ENCODE results near the gene BCAS1.

The BCAS1 gene

DNA sequence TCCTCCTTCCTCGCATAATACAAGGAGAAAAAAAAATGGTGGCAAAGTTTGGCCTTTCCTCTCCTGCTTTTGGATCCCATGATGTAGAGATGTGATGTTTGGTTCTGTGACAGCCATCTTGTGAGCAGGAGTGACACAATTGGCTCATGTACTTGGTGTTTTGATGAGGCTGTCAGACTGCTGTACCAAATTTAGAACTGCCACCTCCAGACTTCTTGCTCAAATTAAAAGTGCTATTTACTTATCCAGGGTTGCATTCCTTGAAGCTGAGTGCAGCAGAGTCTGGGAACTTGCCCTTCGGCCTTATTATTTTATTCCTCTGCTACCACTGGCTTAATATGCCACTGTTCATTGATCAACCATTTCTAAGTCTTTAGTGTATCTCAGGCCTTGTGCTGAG is 21.9 kb downstream of the BCAS1 start:
- no peaks in the 10 kb centered on the region for H3K4me1 ChIP-seq (ENCODE audit: insufficient read depth, insufficient read length)
- DNase-seq (ENCODE audit: low read depth, low spot score) = no peak
- no peak overlapping the region for H3K4me3 ChIP-seq (ENCODE audit: insufficient read length, low read depth)
- no peaks in the 10 kb centered on the region for H3K9me3 ChIP-seq (ENCODE audit: insufficient read depth, low read length)
- no peaks in the 10 kb centered on the region for H3K27me3 ChIP-seq (ENCODE audit: insufficient read depth, insufficient read length)
- no peak overlapping the region for H3K9ac ChIP-seq (ENCODE audit: insufficient read length, low read depth)
- no peaks in the 10 kb centered on the region for H3K36me3 ChIP-seq (ENCODE audit: insufficient read depth, insufficient read length, low read length)
- TF ChIP-seq ZNF274 (IDR thresholded peaks at IDR 0.05; ENCODE audit: low read depth, low read length) (no peak), YY1 (IDR thresholded peaks at IDR 0.05; ENCODE audit: insufficient read depth, insufficient read length) (no peak), SUZ12 (IDR thresholded peaks at IDR 0.05; ENCODE audit: extremely low read depth, insufficient read depth, insufficient read length) (no peak)

- DNase-seq (ENCODE audit: low read depth, low spot score) = no peak
- Histone ChIP-seq H3K9me3 (ENCODE audit: insufficient read depth, low read length) (no peaks in the 10 kb centered on the region), H3K36me3 (ENCODE audit: insufficient read depth, insufficient read length, low read length) (no peaks in the 10 kb centered on the region), H3K4me3 (ENCODE audit: insufficient read length, low read depth) (no peak overlapping the region), H3K4me1 (ENCODE audit: insufficient read depth, insufficient read length) (no peaks in the 10 kb centered on the region), H3K27me3 (ENCODE audit: insufficient read depth, insufficient read length) (no peaks in the 10 kb centered on the region), H3K9ac (ENCODE audit: insufficient read length, low read depth) (no peak overlapping the region)
- no peak for TF ChIP-seq SUZ12 (IDR thresholded peaks at IDR 0.05; ENCODE audit: extremely low read depth, insufficient read depth, insufficient read length)
- TF ChIP-seq ZNF274 (IDR thresholded peaks at IDR 0.05; ENCODE audit: low read depth, low read length) = no peak
These were observed 22.7 kb downstream of the BCAS1 start for GRCh38 chr20:54047720-54048119.

GRCh38 chr20:54047048-54047447 is 23.3 kb downstream of the BCAS1 start:
- DNase-seq (ENCODE audit: low read depth, low spot score) = no peak
- Histone ChIP-seq H3K4me1 (ENCODE audit: insufficient read depth, insufficient read length) (no peaks in the 10 kb centered on the region), H3K9me3 (ENCODE audit: insufficient read depth, low read length) (no peaks in the 10 kb centered on the region), H3K4me3 (ENCODE audit: insufficient read length, low read depth) (no peak overlapping the region), H3K27me3 (ENCODE audit: insufficient read depth, insufficient read length) (no peaks in the 10 kb centered on the region), H3K36me3 (ENCODE audit: insufficient read depth, insufficient read length, low read length) (no peaks in the 10 kb centered on the region), H3K9ac (ENCODE audit: insufficient read length, low read depth) (no peak overlapping the region)
- no peak for TF ChIP-seq ZNF274 (IDR thresholded peaks at IDR 0.05; ENCODE audit: low read depth, low read length)
- no peak for TF ChIP-seq YY1 (IDR thresholded peaks at IDR 0.05; ENCODE audit: insufficient read depth, insufficient read length)
- no peak for TF ChIP-seq SUZ12 (IDR thresholded peaks at IDR 0.05; ENCODE audit: extremely low read depth, insufficient read depth, insufficient read length)

DNA sequence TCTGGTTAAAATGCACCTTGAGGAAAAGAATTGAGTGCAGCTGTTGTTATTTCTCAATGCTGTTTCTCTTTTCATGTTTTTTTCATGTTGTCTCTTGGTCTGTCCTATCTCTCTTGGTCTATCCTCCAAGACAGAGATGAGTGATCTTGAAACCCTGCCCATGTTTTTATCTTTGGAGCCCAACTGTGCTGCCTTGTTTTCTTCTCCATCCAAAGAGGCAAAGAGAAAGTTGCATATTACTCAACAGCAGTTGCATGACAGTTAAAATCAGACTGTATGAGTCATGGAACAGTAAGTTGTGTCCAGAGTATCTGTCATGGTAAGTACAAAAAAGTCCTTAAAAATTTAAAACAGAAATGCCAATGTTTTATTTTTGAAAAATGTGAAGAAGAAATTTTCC is 26.2 kb downstream of the BCAS1 start:
- H3K9ac ChIP-seq (ENCODE audit: insufficient read length, low read depth) = no peak overlapping the region
- no peaks in the 10 kb centered on the region for H3K9me3 ChIP-seq (ENCODE audit: insufficient read depth, low read length)
- no peak for DNase-seq (ENCODE audit: low read depth, low spot score)
- no peak for TF ChIP-seq SUZ12 (IDR thresholded peaks at IDR 0.05; ENCODE audit: extremely low read depth, insufficient read depth, insufficient read length)
- TF ChIP-seq ZNF274 (IDR thresholded peaks at IDR 0.05; ENCODE audit: low read depth, low read length) = no peak
- no peak for TF ChIP-seq YY1 (IDR thresholded peaks at IDR 0.05; ENCODE audit: insufficient read depth, insufficient read length)
- H3K4me3 ChIP-seq (ENCODE audit: insufficient read length, low read depth) = no peak overlapping the region
- no peaks in the 10 kb centered on the region for H3K36me3 ChIP-seq (ENCODE audit: insufficient read depth, insufficient read length, low read length)
- H3K4me1 ChIP-seq (ENCODE audit: insufficient read depth, insufficient read length) = no peaks in the 10 kb centered on the region
- H3K27me3 ChIP-seq (ENCODE audit: insufficient read depth, insufficient read length) = no peaks in the 10 kb centered on the region

DNA sequence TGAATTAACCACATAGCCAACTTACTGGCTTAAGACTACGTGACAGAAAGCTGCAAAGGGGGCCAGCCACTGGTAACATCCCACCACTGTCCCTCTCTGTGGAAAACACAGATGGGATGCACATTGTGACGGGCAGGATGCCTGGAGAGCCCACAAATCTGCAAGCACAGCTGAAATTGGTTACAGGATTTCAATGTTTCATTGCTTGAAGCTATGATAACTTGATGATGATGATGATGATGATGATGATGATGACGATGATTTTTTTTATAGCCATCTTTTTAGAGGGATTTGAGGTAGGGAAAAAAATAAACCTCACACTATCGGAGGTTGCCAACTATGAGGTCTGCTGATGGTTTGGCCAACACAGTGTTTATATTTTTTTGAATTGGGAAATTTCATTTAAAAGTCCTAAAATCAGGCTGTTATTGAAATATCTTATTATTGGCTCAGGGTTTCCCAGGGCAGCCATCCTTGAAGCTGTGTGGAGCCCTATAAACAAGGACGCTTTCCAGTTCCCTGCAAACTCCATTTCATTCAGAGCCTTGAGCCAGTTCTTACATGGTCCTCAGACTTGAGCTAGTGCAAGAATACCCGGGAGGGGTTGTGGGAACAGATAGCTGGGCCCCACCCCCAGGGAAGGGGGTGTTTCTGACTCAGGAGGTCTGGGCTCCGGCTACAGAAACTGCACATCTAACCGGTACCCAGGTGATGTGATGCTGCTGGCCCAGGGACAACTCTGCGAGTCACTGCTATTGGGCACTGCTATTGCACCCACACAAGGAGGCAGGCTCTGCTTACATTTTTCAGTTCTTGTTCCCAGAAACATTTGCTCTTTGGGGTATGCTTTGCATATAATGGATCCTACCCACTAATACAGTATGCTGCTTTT is 27.1 kb downstream of the BCAS1 start:
- H3K36me3 ChIP-seq (ENCODE audit: insufficient read depth, insufficient read length, low read length) = no peaks in the 10 kb centered on the region
- H3K9me3 ChIP-seq (ENCODE audit: insufficient read depth, low read length) = no peaks in the 10 kb centered on the region
- H3K27me3 ChIP-seq (ENCODE audit: insufficient read depth, insufficient read length) = no peaks in the 10 kb centered on the region
- TF ChIP-seq YY1 (IDR thresholded peaks at IDR 0.05; ENCODE audit: insufficient read depth, insufficient read length) = no peak
- no peak for TF ChIP-seq ZNF274 (IDR thresholded peaks at IDR 0.05; ENCODE audit: low read depth, low read length)
- TF ChIP-seq SUZ12 (IDR thresholded peaks at IDR 0.05; ENCODE audit: extremely low read depth, insufficient read depth, insufficient read length) = no peak
- no peak overlapping the region for H3K4me3 ChIP-seq (ENCODE audit: insufficient read length, low read depth)
- no peak for DNase-seq (ENCODE audit: low read depth, low spot score)
- H3K4me1 ChIP-seq (ENCODE audit: insufficient read depth, insufficient read length) = no peaks in the 10 kb centered on the region
- no peak overlapping the region for H3K9ac ChIP-seq (ENCODE audit: insufficient read length, low read depth)

GRCh38 chr20:54042021-54042420 is 28.4 kb downstream of the BCAS1 start:
- no peaks in the 10 kb centered on the region for H3K27me3 ChIP-seq (ENCODE audit: insufficient read depth, insufficient read length)
- no peak for DNase-seq (ENCODE audit: low read depth, low spot score)
- no peaks in the 10 kb centered on the region for H3K36me3 ChIP-seq (ENCODE audit: insufficient read depth, insufficient read length, low read length)
- H3K4me1 ChIP-seq (ENCODE audit: insufficient read depth, insufficient read length) = no peaks in the 10 kb centered on the region
- H3K9me3 ChIP-seq (ENCODE audit: insufficient read depth, low read length) = peaks cover 6% of the 10 kb centered on the region; the same call in 1 of the 2 replicates
- TF ChIP-seq ZNF274 (IDR thresholded peaks at IDR 0.05; ENCODE audit: low read depth, low read length) (no peak), SUZ12 (IDR thresholded peaks at IDR 0.05; ENCODE audit: extremely low read depth, insufficient read depth, insufficient read length) (no peak), YY1 (IDR thresholded peaks at IDR 0.05; ENCODE audit: insufficient read depth, insufficient read length) (no peak)
- H3K9ac ChIP-seq (ENCODE audit: insufficient read length, low read depth) = no peak overlapping the region
- no peak overlapping the region for H3K4me3 ChIP-seq (ENCODE audit: insufficient read length, low read depth)

DNA sequence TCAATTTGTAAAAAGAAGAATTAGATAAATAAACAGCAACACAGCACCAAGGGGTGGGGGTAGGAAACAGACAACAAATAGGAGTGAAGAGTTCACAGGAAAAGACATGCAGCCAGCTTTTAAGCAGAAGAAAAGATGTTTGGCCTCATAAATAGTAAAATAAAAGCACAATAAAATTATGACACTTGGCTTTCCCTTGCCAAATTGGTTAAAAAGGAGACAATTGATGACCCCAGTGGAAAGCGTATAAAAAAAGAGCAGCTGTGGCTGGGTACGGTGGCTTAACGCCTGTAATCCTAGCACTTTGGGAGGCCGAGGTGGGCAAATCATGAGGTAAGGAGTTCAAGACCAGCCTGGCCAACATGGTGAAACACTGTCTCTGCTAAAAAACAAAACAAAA is 29.1 kb downstream of the BCAS1 start:
- no peaks in the 10 kb centered on the region for H3K4me1 ChIP-seq (ENCODE audit: insufficient read depth, insufficient read length)
- H3K9me3 ChIP-seq (ENCODE audit: insufficient read depth, low read length) = peaks cover 6% of the 10 kb centered on the region; the same call in 1 of the 2 replicates
- H3K36me3 ChIP-seq (ENCODE audit: insufficient read depth, insufficient read length, low read length) = no peaks in the 10 kb centered on the region
- H3K27me3 ChIP-seq (ENCODE audit: insufficient read depth, insufficient read length) = no peaks in the 10 kb centered on the region
- DNase-seq (ENCODE audit: low read depth, low spot score) = no peak
- no peak overlapping the region for H3K9ac ChIP-seq (ENCODE audit: insufficient read length, low read depth)
- no peak for TF ChIP-seq YY1 (IDR thresholded peaks at IDR 0.05; ENCODE audit: insufficient read depth, insufficient read length)
- no peak for TF ChIP-seq SUZ12 (IDR thresholded peaks at IDR 0.05; ENCODE audit: extremely low read depth, insufficient read depth, insufficient read length)
- no peak for TF ChIP-seq ZNF274 (IDR thresholded peaks at IDR 0.05; ENCODE audit: low read depth, low read length)
- no peak overlapping the region for H3K4me3 ChIP-seq (ENCODE audit: insufficient read length, low read depth)

Data from NT2/D1 (cell line).